Ramos (cell line): ENCODE data around the gene POMT1.

Experiments
- in situ Hi-C: fragments of 300-500 bp; cut with MboI; formaldehyde crosslinking; loops from one replicate; pipeline ENCODE4 v1.14.3; 2022; ENCODE audit warnings: low sequenced_read_pairs; ENCODE audit not compliant: unreplicated experiment

The POMT1 gene

GRCh38 chr9:131475956-131476776 lies 26.6 kb upstream of the POMT1 start:
- in situ Hi-C loops, result no loop called here

GRCh38 chr9:131476777-131477345 lies 25.9 kb upstream of the POMT1 start:
- in situ Hi-C loops, result no loop called here

GRCh38 chr9:131477367-131477766 lies 25.4 kb upstream of the POMT1 start:
- in situ Hi-C loops, result no loop called here

GRCh38 chr9:131477816-131478419 lies 24.8 kb upstream of the POMT1 start:
- in situ Hi-C loops, result no loop called here

- in situ Hi-C loops, result no loop called here
Observed at GRCh38 chr9:131478421-131478868, 24.3 kb upstream of the POMT1 start.

- in situ Hi-C loops, result no loop called here
Observed at GRCh38 chr9:131478911-131479310, 23.8 kb upstream of the POMT1 start.

- in situ Hi-C loops, result no loop called here
Observed at GRCh38 chr9:131480258-131480657, 22.5 kb upstream of the POMT1 start.

- in situ Hi-C loops, result no loop called here
Observed at GRCh38 chr9:131481441-131482342, 21.0 kb upstream of the POMT1 start.

- in situ Hi-C loops, result no loop called here
Observed at GRCh38 chr9:131482343-131483006, 20.2 kb upstream of the POMT1 start.

GRCh38 chr9:131483319-131484050 lies 19.2 kb upstream of the POMT1 start:
- in situ Hi-C loops, result no loop called here

GRCh38 chr9:131484051-131484445 lies 18.7 kb upstream of the POMT1 start:
- in situ Hi-C loops, result no loop called here

- in situ Hi-C loops, result no loop called here
Observed at GRCh38 chr9:131484560-131485185, 18.0 kb upstream of the POMT1 start.

GRCh38 chr9:131485206-131485605 lies 17.5 kb upstream of the POMT1 start:
- in situ Hi-C loops, result no loop called here

GRCh38 chr9:131485728-131486422 lies 16.8 kb upstream of the POMT1 start:
- in situ Hi-C loops, result no loop called here

GRCh38 chr9:131487001-131487400 lies 15.7 kb upstream of the POMT1 start:
- in situ Hi-C loops, result no loop called here

GRCh38 chr9:131487621-131488031 lies 15.1 kb upstream of the POMT1 start:
- in situ Hi-C loops, result no loop called here

GRCh38 chr9:131490514-131490913 lies 12.2 kb upstream of the POMT1 start:
- in situ Hi-C loops, result no loop called here

- in situ Hi-C loops, result no loop called here
Observed at GRCh38 chr9:131491001-131491710, 11.6 kb upstream of the POMT1 start.
